Heart left ventricle (tissue), 16 donors: ENCODE measurements around the gene AHRR. TPM values are rescaled to one million over a fixed set of nuclear protein-coding genes. Genes with fewer than 3 reads are reported as not detected.

ENCODE experiments used
- ATAC-seq, 4 donors: fragments of 200-7000 bp; cut with Tn5 transposase; one replicate each; pipeline ENCODE4 v1.9.1; 2020 to 2022; ENCODE audit warnings: moderate library complexity in 4 of 4, mild to moderate bottlenecking in 3 of 4, moderate number of reproducible peaks in 1 of 4
- DNase-seq, 5 donors: peaks; one replicate each; pipeline ENCODE4 v3.0.0-alpha.2; 2020
- H3K27ac ChIP-seq, 12 donors: fragments of 200-600 bp; sonication (generic) in 4 of 12; one replicate each; pipeline versions ENCODE4 v1.5.0 to v1.8.0; 2016 to 2022; ENCODE audit warnings: mild to moderate bottlenecking in 2 of 12
- H3K27me3 ChIP-seq, 9 donors: fragments of 200-600 bp; sonication (generic) in 2 of 9; one replicate each; pipeline versions ENCODE4 v1.5.1 to v1.8.0; 2016 to 2022; ENCODE audit warnings: mild to moderate bottlenecking in 3 of 9
- H3K36me3 ChIP-seq, 9 donors: fragments of 200-600 bp; sonication (generic) in 2 of 9; one replicate each; pipeline versions ENCODE4 v1.5.0 to v1.8.0; 2018 to 2022; ENCODE audit warnings: mild to moderate bottlenecking in 2 of 9
- H3K4me1 ChIP-seq, 12 donors: fragments of 200-600 bp; sonication (generic) in 4 of 12; one replicate each; pipeline versions ENCODE4 v1.5.0 to v1.8.0; 2016 to 2022; ENCODE audit warnings: mild to moderate bottlenecking in 3 of 12
- H3K4me3 ChIP-seq, 12 donors: fragments of 200-600 bp; sonication (generic) in 4 of 12; one replicate each; pipeline versions ENCODE4 v1.5.0 to v1.8.0; 2017 to 2022; ENCODE audit warnings: mild to moderate bottlenecking in 9 of 12, moderate library complexity in 4 of 12
- H3K9me3 ChIP-seq, 12 donors: fragments of 200-600 bp; sonication (generic) in 4 of 12; one replicate each; pipeline versions ENCODE4 v1.5.0 to v1.8.0; 2016 to 2022; ENCODE audit warnings: mild to moderate bottlenecking in 1 of 12
- CTCF ChIP-seq, 12 donors: fragments of 200-600 bp; sonication (generic) in 4 of 12; IDR thresholded peaks; one replicate each; pipeline versions ENCODE4 v1.5.0 to v1.8.0; 2018 to 2022; ENCODE audit warnings: antibody characterized with exemption in 12 of 12, mild to moderate bottlenecking in 5 of 12
- POLR2A ChIP-seq, 2 donors: fragments of 450-650 bp; IDR thresholded peaks; one replicate each; pipeline ENCODE4 v1.6.1; 2017; ENCODE audit warnings: antibody characterized with exemption in 2 of 2, mild to moderate bottlenecking in 2 of 2, moderate library complexity in 2 of 2
- WGBS, 4 donors: extraction: QIAGEN DNeasy Blood & Tissue Kit in 2 of 4; methylation state at CpG; one replicate each; pipeline versions ENCODE4 v1.1.5 to v1.1.7; 2013 to 2018; 5-methylcytosine and 5-hydroxymethylcytosine counted together
- intact Hi-C, 10 donors: fragments of 100-400 bp; cut with DNase I; formaldehyde crosslinking; loops; one replicate each; pipeline versions ENCODE4 v1.11.1 to v1.14.2; 2022
- polyA plus RNA-seq, 2 donors: library from polyadenylated mRNA; stranded (reverse); fragments of 200-250 nt; gene quantifications; one replicate each; pipeline ENCODE4 v1.2.3, GENCODE V29; 2013
- total RNA-seq, 9 donors: library from RNA; depleted of rRNA in 2 of 9; stranded (reverse); fragments of >200 nt in 2 of 9; fragmentation: NEBNext Ultra II Directional in 3 of 9; extraction: Animal tissue kit (Norgen Biotek cat#: 25700) in 3 of 9; gene quantifications; one replicate each; pipeline versions ENCODE4 v1.1.0 to v1.2.4, GENCODE V29; 2016 to 2023
- donor health status: ischemic (EF 13 %, LVEDD 7.1; RV severe dilation, severe dysfunction).
- donor health status: healthy with polysubstance abuse.
- donor health status: DM: no; HTN: yes; CAD: no.
- donor health status: DM: no; HTN: no; CAD: no.
- donor health status: ischemic (EF 25% LVEDD 6.9; RV normal size, moderate dysfunction).
- donor health status: ischemic (EF 25% LVEDD 5.7; RV mildly dilated, moderate dysfunction).
- donor health status: healthy.
- donor health status: DM: yes; HTN: yes; CAD: no.
- donor health status: ischemic (EF 35%, LVEDD 5.7; RV mildly dilated, moderate dysfunction).
- donor health status: nonischemic (EF 11% LVEDD 7.7; RV severe dilation, severe dysfunction).
- donor health status: DM: yes; HTN: yes; CAD: no.
- donor health status: PGD.
- donor health status: ischemic (EF 29% LVEDD 5.4; RV normal size, mild dysfunction).
- donor health status: nonischemic (EF 23%, LVEDD 6.1; RV moderate dilation, normal function).

The AHRR gene
- total and polyA plus RNA-seq, 11 donors, result 0.11 to 0.69 (median 0.26) TPM; not detected in 2

DNA sequence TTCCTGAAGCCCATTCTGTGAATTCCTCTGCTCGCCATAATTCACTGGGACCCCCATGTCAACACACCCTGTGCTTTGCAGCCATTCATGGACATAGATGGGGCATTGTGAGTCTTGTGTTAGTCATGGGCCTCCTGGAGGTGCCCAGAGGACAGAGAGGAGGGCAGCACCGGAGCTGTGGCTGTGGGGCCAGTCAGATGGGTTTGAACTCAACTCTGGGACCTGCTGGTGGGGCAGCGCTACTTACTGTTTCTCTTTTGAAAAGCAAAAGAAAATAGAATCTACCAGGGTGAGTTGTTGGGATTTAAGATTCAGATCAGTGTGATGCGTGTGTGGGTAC is 110.2 kb downstream of the AHRR start:
- H3K36me3 ChIP-seq, result no peaks in the 10 kb centered on the region
- no peak overlapping the region for H3K4me3 ChIP-seq
- no peak for DNase-seq
- WGBS, 4 donors, result 83 to 96% (median 92%) methylated on average over 4 of the region's 4 CpGs
- H3K27me3 ChIP-seq, result peaks cover 0 to 15% (median 0%) of the 10 kb centered on the region in 9 donors
- no peak for ATAC-seq
- no peaks in the 10 kb centered on the region for H3K9me3 ChIP-seq
- no peaks in the 10 kb centered on the region for H3K4me1 ChIP-seq
- no peak overlapping the region for H3K27ac ChIP-seq
- intact Hi-C loops, result loop anchor here in 1 of 10 donors (10.0 kb wide), 1 partner anchor 107 kb away; the partner anchor contains the start of gene AHRR
- TF ChIP-seq CTCF (IDR thresholded peaks at IDR 0.05) (no peak), POLR2A (IDR thresholded peaks at IDR 0.05) (no peak)

DNA sequence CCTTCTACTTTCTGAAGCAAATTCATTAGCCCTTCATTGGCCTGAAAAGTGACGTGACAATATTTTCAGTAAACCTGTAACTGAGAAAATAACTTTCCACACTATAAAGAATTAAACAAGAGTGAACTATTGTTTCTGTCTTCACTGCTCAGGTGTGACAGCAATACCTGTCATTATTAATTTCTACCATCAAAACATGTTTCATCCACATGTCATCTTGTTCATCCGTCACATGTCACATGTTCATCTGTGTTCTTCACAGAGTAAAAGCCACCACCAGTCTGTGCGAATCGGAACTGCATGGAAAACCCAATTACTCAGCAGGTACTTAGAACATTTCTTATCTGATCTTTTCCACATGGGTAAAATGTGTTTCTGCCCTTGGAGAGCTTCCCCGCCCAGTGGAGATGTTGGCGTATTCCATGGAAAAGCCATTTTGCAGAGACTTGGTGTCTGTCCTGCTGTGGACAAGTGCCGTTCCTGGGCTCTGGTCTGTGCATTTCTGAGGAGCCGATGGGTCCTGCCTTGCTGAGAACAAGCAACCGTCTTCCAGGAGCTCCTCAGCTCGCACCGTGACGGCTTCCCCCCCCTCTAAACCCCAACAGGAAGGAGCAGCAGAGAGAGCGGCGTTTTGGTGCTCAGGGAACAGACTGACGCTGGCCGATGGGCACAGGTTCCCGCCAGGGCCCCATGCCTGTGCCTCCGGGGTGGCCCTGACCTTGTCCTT is 110.8 kb downstream of the AHRR start:
- Histone ChIP-seq H3K36me3 (no peaks in the 10 kb centered on the region), H3K9me3 (no peaks in the 10 kb centered on the region), H3K27ac (no peak overlapping the region), H3K4me1 (no peaks in the 10 kb centered on the region), H3K27me3 (peaks cover 0 to 15% (median 0%) of the 10 kb centered on the region in 9 donors), H3K4me3 (no peak overlapping the region)
- TF ChIP-seq POLR2A (IDR thresholded peaks at IDR 0.05), result no peak
- TF ChIP-seq CTCF (IDR thresholded peaks at IDR 0.05), result no peak
- intact Hi-C loops, result loop anchor here in 1 of 10 donors (10.0 kb wide), 1 partner anchor 108 kb away; the partner anchor contains the start of gene AHRR
- WGBS, 4 donors, result 71 to 76% (median 73%) methylated on average over 18 of the region's 18 CpGs
- DNase-seq (peak in 1 of 5 donors; percentile 42), ATAC-seq (no peak)

DNA sequence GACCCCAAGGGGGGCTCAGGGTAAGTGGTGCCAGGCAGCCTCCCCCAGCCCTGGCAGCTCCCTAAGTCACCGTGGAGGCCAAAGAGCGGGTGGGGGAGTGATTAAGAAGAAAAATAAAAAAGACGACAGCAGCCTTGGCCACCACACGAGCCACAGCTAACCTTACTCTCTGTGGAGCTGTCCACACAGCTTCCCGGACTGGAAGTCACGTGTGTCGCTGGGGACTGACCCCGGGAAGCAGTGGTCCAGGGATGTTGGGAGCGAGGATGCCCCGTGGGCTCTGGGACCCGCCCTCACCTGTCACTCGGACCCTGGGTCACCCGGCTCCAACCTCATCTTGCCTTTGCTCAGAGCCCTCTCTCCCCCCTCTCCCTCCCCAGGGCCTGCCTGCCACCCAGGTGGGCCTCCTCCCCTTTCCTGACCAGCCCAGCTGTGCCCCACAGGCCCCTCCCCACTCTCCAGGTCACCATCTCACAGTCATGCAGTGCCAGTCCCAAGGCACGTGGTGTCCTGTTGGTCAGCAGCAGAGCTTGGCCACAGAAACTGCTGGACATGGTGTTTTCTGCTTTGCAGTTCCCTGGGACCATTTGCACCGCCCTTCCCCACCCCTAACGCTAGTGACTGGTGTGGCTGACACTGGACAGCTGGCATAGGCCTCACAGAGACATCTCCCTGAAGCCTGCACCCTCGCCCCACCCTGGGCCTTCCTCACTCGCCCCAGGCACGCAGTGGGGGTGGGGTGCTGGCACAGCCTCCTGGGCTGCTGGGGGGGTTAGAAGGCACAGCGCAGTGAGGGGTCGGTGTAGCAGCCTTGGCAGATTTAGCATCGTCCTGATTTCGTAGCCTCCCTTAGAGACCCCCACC is 111.6 kb downstream of the AHRR start:
- Histone ChIP-seq H3K36me3 (no peaks in the 10 kb centered on the region), H3K9me3 (no peaks in the 10 kb centered on the region), H3K4me3 (no peak overlapping the region), H3K4me1 (no peaks in the 10 kb centered on the region), H3K27me3 (peaks cover 0 to 19% (median 0%) of the 10 kb centered on the region in 9 donors), H3K27ac (no peak overlapping the region)
- DNase-seq (peak in 1 of 5 donors; percentile 46), ATAC-seq (no peak)
- intact Hi-C loops, result loop anchor here in 1 of 10 donors (10.0 kb wide), 1 partner anchor 108 kb away; the partner anchor contains the start of gene AHRR
- TF ChIP-seq CTCF (IDR thresholded peaks at IDR 0.05) (no peak), POLR2A (IDR thresholded peaks at IDR 0.05) (no peak)
- 54 to 78% (median 65%) methylated on average over 13 to 23 of the region's 23 CpGs for WGBS, 4 donors

GRCh38 chr5:433836-434235 is 112.3 kb downstream of the AHRR start:
- DNase-seq (peak in 1 of 5 donors; percentile 50), ATAC-seq (no peak)
- Histone ChIP-seq H3K9me3 (no peaks in the 10 kb centered on the region), H3K4me3 (no peak overlapping the region), H3K27me3 (peaks cover 0 to 19% (median 0%) of the 10 kb centered on the region in 9 donors), H3K4me1 (no peaks in the 10 kb centered on the region), H3K36me3 (no peaks in the 10 kb centered on the region), H3K27ac (no peak overlapping the region)
- intact Hi-C loops, result loop anchor here in 1 of 10 donors (10.0 kb wide), 1 partner anchor 109 kb away; the partner anchor contains the start of gene AHRR
- WGBS, 4 donors, result 72 to 81% (median 75%) methylated on average over 3 to 16 of the region's 16 CpGs
- TF ChIP-seq POLR2A (IDR thresholded peaks at IDR 0.05), result no peak
- no peak for TF ChIP-seq CTCF (IDR thresholded peaks at IDR 0.05)
